Measurements from ENCODE around the gene HTR3E. TPM values are rescaled to one million over a fixed set of nuclear protein-coding genes. Genes with fewer than 3 reads are reported as not detected.

The HTR3E gene
- total RNA-seq, 2 experiments from 2014 or later: not detected

- Histone ChIP-seq H4K20me1 (ENCODE audit: insufficient read depth, low read length) (no peaks in the 10 kb centered on the region), H3K9me2 (ENCODE audit: insufficient read depth, low read length) (no peaks in the 10 kb centered on the region), H3K27ac (ENCODE audit: low read depth, low read length, poor library complexity, severe bottlenecking) (no peak overlapping the region), H3K79me2 (ENCODE audit: insufficient read depth, low read depth, low read length) (no peaks in the 10 kb centered on the region), H3K9me3 (ENCODE audit: low read length) (peaks cover 12% of the 10 kb centered on the region), H3K4me3 (ENCODE audit: low read depth, low read length, poor library complexity, severe bottlenecking) (no peak overlapping the region), H3K4me2 (ENCODE audit: low read length) (no peak overlapping the region), H3K36me3 (ENCODE audit: insufficient read depth, low read length) (no peaks in the 10 kb centered on the region), H2AFZ (ENCODE audit: low read length) (no peak overlapping the region), H3K4me1 (ENCODE audit: insufficient read depth, low read length, poor library complexity, severe bottlenecking) (no peaks in the 10 kb centered on the region)
- intact Hi-C loops (cut with micrococcal nuclease; ENCODE audit: unreplicated experiment): no loop called here
- POLR2A ChIA-PET: interaction anchor here (0.6 kb wide), 1 partner anchor 305 kb away, joined by 3 read pairs; no protein-coding TSS in a partner anchor
- BruUV-seq (replicated peaks): no TSS peak
- TF ChIP-seq EZH2phosphoT487 (IDR thresholded peaks at IDR 0.05; ENCODE audit: borderline replicate concordance, low read depth, low read length) (no peak), CTCF (conservative IDR thresholded peaks at IDR 0.05; ENCODE audit: low read length) (no peak)
- no peak for DNase-seq (ENCODE audit: low spot score)
- CTCF ChIA-PET (ENCODE audit: unreplicated experiment): interaction anchor here (0.5 kb wide), 1 partner anchor 213 kb away, joined by 3 read pairs; no protein-coding TSS in a partner anchor
Observed at GRCh38 chr3:184073621-184074020, 23.2 kb upstream of the HTR3E start.

GRCh38 chr3:184075901-184076300 lies 21.0 kb upstream of the HTR3E start:
- no peak overlapping the region for H3K4me2 ChIP-seq (ENCODE audit: low read length)
- no peaks in the 10 kb centered on the region for H3K79me2 ChIP-seq (ENCODE audit: insufficient read depth, low read depth, low read length)
- H3K36me3 ChIP-seq (ENCODE audit: insufficient read depth, low read length): no peaks in the 10 kb centered on the region
- H2AFZ ChIP-seq (ENCODE audit: low read length): no peak overlapping the region
- H3K9me2 ChIP-seq (ENCODE audit: insufficient read depth, low read length): no peaks in the 10 kb centered on the region
- BruUV-seq (replicated peaks): no TSS peak
- no peak for TF ChIP-seq EZH2phosphoT487 (IDR thresholded peaks at IDR 0.05; ENCODE audit: borderline replicate concordance, low read depth, low read length)
- TF ChIP-seq CTCF (conservative IDR thresholded peaks at IDR 0.05; ENCODE audit: low read length): no peak
- H3K4me1 ChIP-seq (ENCODE audit: insufficient read depth, low read length, poor library complexity, severe bottlenecking): no peaks in the 10 kb centered on the region
- no peak overlapping the region for H3K4me3 ChIP-seq (ENCODE audit: low read depth, low read length, poor library complexity, severe bottlenecking)
- no peak overlapping the region for H3K27ac ChIP-seq (ENCODE audit: low read depth, low read length, poor library complexity, severe bottlenecking)
- POLR2A ChIA-PET: interaction anchor here (0.5 to 1.8 kb wide), 4 partner anchors 8 to 41 kb away, joined by 3 to 5 read pairs (median 4); no protein-coding TSS in a partner anchor
- peaks cover 5% of the 10 kb centered on the region; the same call in 1 of the 2 replicates for H3K9me3 ChIP-seq (ENCODE audit: low read length)
- DNase-seq (ENCODE audit: low spot score): no peak
- CTCF ChIA-PET (ENCODE audit: unreplicated experiment): no interaction called here
- H4K20me1 ChIP-seq (ENCODE audit: insufficient read depth, low read length): no peaks in the 10 kb centered on the region
- intact Hi-C loops (cut with micrococcal nuclease; ENCODE audit: unreplicated experiment): no loop called here

GRCh38 chr3:184077881-184078280 lies 19.0 kb upstream of the HTR3E start:
- H3K4me1 ChIP-seq (ENCODE audit: insufficient read depth, low read length, poor library complexity, severe bottlenecking): no peaks in the 10 kb centered on the region
- BruUV-seq (replicated peaks): no TSS peak
- TF ChIP-seq CTCF (conservative IDR thresholded peaks at IDR 0.05; ENCODE audit: low read length) (no peak), EZH2phosphoT487 (IDR thresholded peaks at IDR 0.05; ENCODE audit: borderline replicate concordance, low read depth, low read length) (no peak)
- H3K27ac ChIP-seq (ENCODE audit: low read depth, low read length, poor library complexity, severe bottlenecking): no peak overlapping the region
- no peak overlapping the region for H2AFZ ChIP-seq (ENCODE audit: low read length)
- no peak overlapping the region for H3K4me2 ChIP-seq (ENCODE audit: low read length)
- no peaks in the 10 kb centered on the region for H3K79me2 ChIP-seq (ENCODE audit: insufficient read depth, low read depth, low read length)
- ChIA-PET POLR2A (no interaction called here), CTCF (ENCODE audit: unreplicated experiment) (no interaction called here)
- H3K9me2 ChIP-seq (ENCODE audit: insufficient read depth, low read length): no peaks in the 10 kb centered on the region
- H4K20me1 ChIP-seq (ENCODE audit: insufficient read depth, low read length): no peaks in the 10 kb centered on the region
- H3K9me3 ChIP-seq (ENCODE audit: low read length): no peaks in the 10 kb centered on the region
- no peaks in the 10 kb centered on the region for H3K36me3 ChIP-seq (ENCODE audit: insufficient read depth, low read length)
- H3K4me3 ChIP-seq (ENCODE audit: low read depth, low read length, poor library complexity, severe bottlenecking): no peak overlapping the region
- intact Hi-C loops (cut with micrococcal nuclease; ENCODE audit: unreplicated experiment): no loop called here
- DNase-seq (ENCODE audit: low spot score): no peak

Measured in OCI-LY7 (cell line).